ENCODE data around the gene RIC8B.
A peak's percentile ranks its signal among the peaks of the same experiment; 100 is the strongest.

Gene RIC8B

DNA sequence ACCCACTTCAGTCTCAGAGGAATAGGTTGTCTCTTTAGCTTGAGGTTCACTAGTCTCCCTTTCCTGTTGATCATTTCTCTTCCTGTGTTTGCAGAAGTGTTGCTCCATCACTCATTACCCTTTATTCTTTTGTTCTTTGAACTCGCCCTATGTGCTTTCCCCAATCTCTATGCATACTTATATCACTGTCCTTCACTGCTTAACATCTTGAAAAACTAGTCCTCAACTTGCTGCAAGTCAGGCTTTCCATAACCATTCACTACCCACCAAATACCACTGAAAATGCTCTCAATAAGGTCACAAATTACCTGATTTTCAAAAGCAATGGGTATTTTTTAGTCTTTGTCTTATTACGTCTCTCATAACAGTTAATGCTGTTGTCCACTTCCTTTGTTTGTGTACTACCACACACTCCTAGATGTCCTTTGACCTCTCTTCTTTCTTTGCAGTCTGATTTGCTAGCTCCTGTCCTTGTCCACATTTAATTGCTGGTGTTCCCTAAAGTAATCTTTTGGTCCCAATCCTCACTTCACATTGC lies 80.8 kb downstream of the RIC8B start:
- no peak for DNase-seq (ENCODE audit: low read depth in 2 of 2)
- H3K4me3 ChIP-seq (replicated peaks in 1 of 2; ENCODE audit: low read depth in 2 of 2, low read length in 2 of 2), result no peak overlapping the region
- TF ChIP-seq, protein P1, sequence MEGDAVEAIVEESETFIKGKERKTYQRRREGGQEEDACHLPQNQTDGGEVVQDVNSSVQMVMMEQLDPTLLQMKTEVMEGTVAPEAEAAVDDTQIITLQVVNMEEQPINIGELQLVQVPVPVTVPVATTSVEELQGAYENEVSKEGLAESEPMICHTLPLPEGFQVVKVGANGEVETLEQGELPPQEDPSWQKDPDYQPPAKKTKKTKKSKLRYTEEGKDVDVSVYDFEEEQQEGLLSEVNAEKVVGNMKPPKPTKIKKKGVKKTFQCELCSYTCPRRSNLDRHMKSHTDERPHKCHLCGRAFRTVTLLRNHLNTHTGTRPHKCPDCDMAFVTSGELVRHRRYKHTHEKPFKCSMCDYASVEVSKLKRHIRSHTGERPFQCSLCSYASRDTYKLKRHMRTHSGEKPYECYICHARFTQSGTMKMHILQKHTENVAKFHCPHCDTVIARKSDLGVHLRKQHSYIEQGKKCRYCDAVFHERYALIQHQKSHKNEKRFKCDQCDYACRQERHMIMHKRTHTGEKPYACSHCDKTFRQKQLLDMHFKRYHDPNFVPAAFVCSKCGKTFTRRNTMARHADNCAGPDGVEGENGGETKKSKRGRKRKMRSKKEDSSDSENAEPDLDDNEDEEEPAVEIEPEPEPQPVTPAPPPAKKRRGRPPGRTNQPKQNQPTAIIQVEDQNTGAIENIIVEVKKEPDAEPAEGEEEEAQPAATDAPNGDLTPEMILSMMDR (IDR thresholded peaks at IDR 0.05; ENCODE audit: low read depth, low read length), result no peak

DNA sequence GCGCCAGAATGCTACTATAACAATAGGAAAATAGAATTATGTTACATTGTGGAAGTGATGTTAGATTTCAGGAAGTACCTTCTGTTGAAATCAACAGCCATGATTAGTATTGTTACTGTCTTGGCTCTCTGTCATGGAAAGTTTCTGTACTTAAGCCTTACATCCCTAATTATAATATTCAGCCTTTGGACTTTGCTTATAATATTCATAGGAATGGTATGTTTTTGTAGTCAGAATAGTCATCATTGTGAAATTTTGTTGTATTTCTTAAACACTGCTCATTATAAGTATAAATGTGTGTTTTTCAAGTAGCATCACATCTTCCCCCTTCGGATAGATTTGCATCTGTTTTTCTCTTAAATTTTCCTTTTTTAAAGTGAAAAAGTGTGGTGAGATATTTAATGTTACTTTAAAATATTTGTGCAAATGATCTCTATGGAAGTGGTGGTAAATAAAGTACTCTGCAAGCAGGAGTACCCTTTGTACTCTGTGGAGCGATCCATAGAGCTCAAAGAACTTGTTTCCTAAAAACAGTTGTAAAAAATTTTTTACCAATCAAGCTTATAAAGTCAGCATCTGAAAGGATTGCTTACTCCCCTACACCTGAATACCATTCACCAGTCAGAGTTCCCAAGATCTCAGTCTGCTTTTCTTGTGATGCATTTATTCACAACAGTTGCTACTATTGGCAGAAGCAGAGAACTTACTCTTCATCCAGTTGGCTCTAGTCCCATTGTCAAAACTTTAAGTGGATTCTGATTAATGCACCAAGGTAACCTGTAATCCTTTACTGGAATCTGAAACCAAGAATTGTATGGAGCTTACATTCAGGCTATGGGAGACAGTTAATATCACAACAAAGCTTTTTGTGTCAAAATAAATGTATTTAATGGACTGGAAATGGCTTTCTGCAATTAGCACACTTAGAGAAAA lies 87.8 kb downstream of the RIC8B start:
- peak; percentile 75 to 91 for DNase-seq (ENCODE audit: low read depth in 2 of 2)
- no peak overlapping the region for H3K4me3 ChIP-seq (replicated peaks in 1 of 2; ENCODE audit: low read depth in 2 of 2, low read length in 2 of 2)
- TF ChIP-seq, protein P1 (IDR thresholded peaks at IDR 0.05; ENCODE audit: low read depth, low read length), result no peak

DNA sequence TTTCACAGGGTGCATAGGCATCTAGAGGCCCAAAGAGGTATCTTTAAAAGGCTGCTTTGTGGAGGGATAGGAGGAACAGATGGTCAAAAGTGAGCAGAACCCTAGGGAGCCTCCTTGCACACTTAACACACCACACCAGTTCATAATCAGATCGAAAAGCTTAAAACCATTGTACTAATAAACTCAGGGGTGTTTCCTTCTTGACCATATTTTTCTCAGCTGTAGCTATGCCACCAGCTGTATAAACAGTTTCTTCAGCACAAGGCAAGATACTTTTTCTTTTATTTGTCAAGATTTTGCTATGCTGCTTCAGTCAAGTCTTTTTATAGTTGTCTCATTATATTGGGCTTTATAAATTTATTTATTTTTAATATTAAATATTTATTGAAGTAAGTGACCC lies 88.7 kb downstream of the RIC8B start:
- TF ChIP-seq, protein P1 (IDR thresholded peaks at IDR 0.05; ENCODE audit: low read depth, low read length), result no peak
- DNase-seq (ENCODE audit: low read depth in 2 of 2), result peak in 1 of 2 donors; percentile 19
- H3K4me3 ChIP-seq (replicated peaks in 1 of 2; ENCODE audit: low read depth in 2 of 2, low read length in 2 of 2), result no peak overlapping the region

DNA sequence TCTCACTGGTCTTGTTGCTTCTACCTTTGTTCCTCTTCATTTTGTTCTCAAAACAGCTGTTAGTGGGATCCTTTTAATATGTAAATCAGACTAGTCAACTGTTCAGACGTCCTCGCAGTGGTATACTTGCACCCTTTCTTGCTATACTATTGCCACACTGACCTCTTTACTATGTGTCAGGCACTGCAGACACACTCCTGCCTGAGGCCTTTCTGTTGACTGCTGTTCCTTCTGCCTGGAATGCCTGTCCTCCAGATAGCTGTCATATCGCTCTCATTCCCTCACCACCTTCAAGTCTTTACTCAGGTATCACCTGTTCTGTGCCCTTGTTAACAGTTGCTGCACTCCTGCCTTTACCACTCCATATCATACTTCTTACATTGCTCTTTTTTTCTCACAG lies 91.2 kb downstream of the RIC8B start:
- no peak overlapping the region for H3K4me3 ChIP-seq (replicated peaks in 1 of 2; ENCODE audit: low read depth in 2 of 2, low read length in 2 of 2)
- DNase-seq (ENCODE audit: low read depth in 2 of 2), result no peak
- TF ChIP-seq, protein P1 (IDR thresholded peaks at IDR 0.05; ENCODE audit: low read depth, low read length), result no peak

DNA sequence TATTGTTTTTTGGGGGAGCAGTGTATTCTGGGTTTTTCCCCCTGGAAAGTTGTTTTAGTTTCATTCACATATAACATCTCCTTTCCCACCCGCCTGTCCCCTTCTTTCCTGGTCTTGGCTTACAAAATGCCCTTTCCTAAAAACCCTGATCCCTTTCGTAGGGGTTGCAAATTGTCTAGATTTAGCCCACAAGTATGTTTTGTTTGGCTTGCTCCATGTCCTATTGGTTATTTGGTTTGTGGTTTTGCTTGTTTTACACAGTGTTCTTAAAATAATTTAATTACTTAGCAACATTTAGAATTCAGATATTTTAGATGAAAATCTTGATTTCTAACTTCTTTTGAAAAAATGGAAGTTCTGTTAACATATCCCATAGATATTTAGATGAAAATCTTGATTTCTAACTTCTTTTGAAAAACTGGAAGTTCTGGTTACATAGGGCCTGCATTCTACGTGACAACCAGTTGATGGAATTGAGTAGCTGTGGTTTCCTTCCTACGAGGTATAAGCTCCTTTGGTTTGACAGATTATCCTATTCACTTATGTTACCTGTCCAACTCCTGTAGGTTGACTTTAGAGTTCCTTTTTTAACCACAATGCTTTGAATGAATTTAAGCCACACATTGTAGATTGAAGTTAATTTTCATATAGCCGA lies 92.1 kb downstream of the RIC8B start:
- TF ChIP-seq, protein P1 (IDR thresholded peaks at IDR 0.05; ENCODE audit: low read depth, low read length), result no peak
- DNase-seq (ENCODE audit: low read depth in 2 of 2), result peak in 1 of 2 donors; percentile 45
- no peak overlapping the region for H3K4me3 ChIP-seq (replicated peaks in 1 of 2; ENCODE audit: low read depth in 2 of 2, low read length in 2 of 2)

DNA sequence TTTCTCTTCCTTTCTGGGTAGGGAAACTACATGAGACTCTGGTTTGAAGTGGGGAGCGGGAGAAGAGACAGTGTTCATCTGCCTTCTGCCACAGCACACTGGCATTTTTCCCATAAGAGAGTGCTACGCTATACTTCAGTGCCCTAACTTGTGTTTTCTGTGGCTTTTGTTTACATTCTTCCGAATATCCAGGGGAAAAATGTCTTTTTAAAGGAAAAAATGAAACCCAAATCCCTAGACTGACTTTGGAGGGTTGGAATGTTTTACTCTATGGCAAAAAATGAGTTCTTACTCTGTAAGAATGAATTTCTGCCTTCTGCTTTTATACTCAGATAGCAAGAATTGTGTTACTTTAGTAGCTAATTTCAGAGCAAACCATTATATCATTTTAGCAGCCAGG lies 93.2 kb downstream of the RIC8B start:
- no peak overlapping the region for H3K4me3 ChIP-seq (replicated peaks in 1 of 2; ENCODE audit: low read depth in 2 of 2, low read length in 2 of 2)
- no peak for DNase-seq (ENCODE audit: low read depth in 2 of 2)
- TF ChIP-seq, protein P1 (IDR thresholded peaks at IDR 0.05; ENCODE audit: low read depth, low read length), result no peak
